Activated CD4-positive, alpha-beta memory T cell treated with anti-CD3 and anti-CD28 coated beads, Interleukin-2, amount 10 ng/mL, durations not matched to agents 7 days and 5 days (primary cell): Measurements from ENCODE around the gene FAM151A. TPM values are rescaled to one million over a fixed set of nuclear protein-coding genes. Genes with fewer than 3 reads are reported as not detected.

Source experiments
- CTCF ChIA-PET: fragments of 350-600 bp; sonication (Branson Sonifier 250); formaldehyde crosslinking; loops from one replicate; lab custom pipeline; 2021; ENCODE audit warnings: antibody characterized with exemption, inconsistent platforms; lab: Charles Lee
- POLR2A ChIA-PET: fragments of 350-600 bp; sonication (Branson Sonifier 250); formaldehyde crosslinking; loops from one replicate; lab custom pipeline; 2021; ENCODE audit warnings: antibody characterized with exemption; lab: Charles Lee
- DNase-seq: peaks from one replicate; pipeline ENCODE4 v3.0.0-alpha.2; 2020
- H3K27ac Mint-ChIP-seq: one replicate; pipeline ENCODE4 v1.8.0; 2021; ENCODE audit warnings: mild to moderate bottlenecking, mixed read lengths
- H3K27me3 Mint-ChIP-seq: one replicate; pipeline ENCODE4 v1.8.0; 2021; ENCODE audit warnings: mixed read lengths
- H3K36me3 Mint-ChIP-seq: one replicate; pipeline ENCODE4 v1.8.0; 2021; ENCODE audit warnings: low read depth, mixed read lengths
- H3K4me1 Mint-ChIP-seq: one replicate; pipeline ENCODE4 v1.8.0; 2021; ENCODE audit warnings: mixed read lengths
- H3K4me3 Mint-ChIP-seq: one replicate; pipeline ENCODE4 v1.8.0; 2021; ENCODE audit warnings: mild to moderate bottlenecking, mixed read lengths
- H3K9me3 Mint-ChIP-seq: one replicate; pipeline ENCODE4 v1.8.0; 2021; ENCODE audit warnings: mixed read lengths
- total RNA-seq, 2 experiments: library from RNA; stranded (reverse); gene quantifications; one replicate each; pipeline ENCODE4 v1.2.3, GENCODE V29; 2021

FAM151A gene
- total RNA-seq, 2 experiments from 2014 or later = not detected

DNA sequence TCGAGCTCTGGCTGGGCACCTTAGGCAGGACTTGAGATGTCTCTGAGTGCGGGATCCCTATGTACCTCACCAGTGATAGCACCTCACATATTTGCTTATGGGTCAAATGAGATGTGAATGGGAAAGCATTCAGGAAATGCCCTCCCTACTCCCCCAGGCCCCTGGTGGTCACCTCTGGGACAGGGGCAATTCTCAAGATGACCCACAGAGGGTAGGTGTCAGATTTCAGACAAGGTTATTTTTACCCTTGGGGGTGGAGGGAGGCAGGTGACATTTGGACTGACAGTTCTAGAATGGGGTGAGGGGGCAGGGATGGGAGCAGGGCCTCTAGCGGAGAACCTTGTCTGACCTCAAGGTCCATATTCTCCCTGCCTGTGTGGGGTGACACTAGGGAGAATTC is 48.2 kb downstream of the FAM151A start:
- Mint-ChIP-seq H3K36me3 (no peaks in the 10 kb centered on the region), H3K27me3 (no peaks in the 10 kb centered on the region), H3K27ac (no peak overlapping the region), H3K4me3 (no peak overlapping the region), H3K9me3 (no peaks in the 10 kb centered on the region), H3K4me1 (peaks cover 8% of the 10 kb centered on the region)
- ChIA-PET POLR2A (interaction anchor here (0.7 kb wide), 1 partner anchor 219 kb away, joined by 3 read pairs; no protein-coding TSS in a partner anchor), CTCF (no interaction called here)
- DNase-seq = no peak

DNA sequence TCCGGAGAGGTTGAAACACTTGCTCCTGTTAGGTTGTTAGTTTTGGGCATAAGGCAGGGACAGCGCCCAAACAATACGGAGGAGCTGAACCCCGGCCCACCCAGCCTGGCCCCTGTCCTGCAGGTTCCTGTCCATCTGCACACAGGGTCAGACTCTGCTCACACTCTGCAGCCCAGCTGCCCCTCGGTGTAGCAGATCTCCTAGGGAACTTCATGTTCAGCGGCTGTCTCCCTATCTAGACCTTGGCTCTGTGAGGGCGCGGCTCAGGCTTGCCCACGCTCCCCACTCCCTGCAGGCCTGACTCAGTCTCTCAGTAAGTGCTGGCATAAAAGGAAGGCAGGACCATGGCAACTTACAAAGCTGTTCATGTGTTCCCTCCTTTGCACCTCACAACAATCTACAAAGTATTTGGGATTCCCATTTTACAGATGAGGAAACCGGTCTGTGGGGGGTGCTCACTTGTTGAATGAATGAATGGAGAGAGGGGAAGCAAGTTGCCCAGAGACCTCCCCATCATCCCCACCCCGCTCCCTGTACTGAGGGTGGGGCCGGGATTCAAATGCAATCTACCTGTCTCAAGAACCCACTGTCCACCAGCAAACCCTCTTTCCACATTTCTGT is 49.1 kb downstream of the FAM151A start:
- Mint-ChIP-seq H3K36me3 (no peaks in the 10 kb centered on the region), H3K27ac (no peak overlapping the region), H3K9me3 (no peaks in the 10 kb centered on the region), H3K27me3 (no peaks in the 10 kb centered on the region), H3K4me3 (no peak overlapping the region), H3K4me1 (peaks cover 8% of the 10 kb centered on the region)
- ChIA-PET CTCF (interaction anchor here (0.7 kb wide), 1 partner anchor 542 kb away, joined by 4 read pairs; no protein-coding TSS in a partner anchor), POLR2A (no interaction called here)
- DNase-seq = no peak

DNA sequence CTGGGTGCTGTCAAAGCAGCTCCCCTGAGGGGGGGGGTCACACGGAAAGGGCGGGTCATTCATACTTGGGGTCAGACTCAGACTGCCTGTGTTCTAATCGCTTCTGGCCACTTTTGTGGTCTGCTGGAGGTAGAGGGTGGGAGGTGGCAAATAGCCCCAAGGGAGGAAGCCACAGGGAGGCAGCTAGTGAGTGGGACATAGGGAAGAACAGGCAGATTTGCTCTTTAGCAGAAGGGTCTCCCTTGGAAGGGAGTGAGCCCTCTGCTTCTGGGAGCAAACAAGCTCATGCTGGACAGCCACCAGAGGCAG is 50.8 kb downstream of the FAM151A start:
- no peak overlapping the region for H3K27ac Mint-ChIP-seq

DNA sequence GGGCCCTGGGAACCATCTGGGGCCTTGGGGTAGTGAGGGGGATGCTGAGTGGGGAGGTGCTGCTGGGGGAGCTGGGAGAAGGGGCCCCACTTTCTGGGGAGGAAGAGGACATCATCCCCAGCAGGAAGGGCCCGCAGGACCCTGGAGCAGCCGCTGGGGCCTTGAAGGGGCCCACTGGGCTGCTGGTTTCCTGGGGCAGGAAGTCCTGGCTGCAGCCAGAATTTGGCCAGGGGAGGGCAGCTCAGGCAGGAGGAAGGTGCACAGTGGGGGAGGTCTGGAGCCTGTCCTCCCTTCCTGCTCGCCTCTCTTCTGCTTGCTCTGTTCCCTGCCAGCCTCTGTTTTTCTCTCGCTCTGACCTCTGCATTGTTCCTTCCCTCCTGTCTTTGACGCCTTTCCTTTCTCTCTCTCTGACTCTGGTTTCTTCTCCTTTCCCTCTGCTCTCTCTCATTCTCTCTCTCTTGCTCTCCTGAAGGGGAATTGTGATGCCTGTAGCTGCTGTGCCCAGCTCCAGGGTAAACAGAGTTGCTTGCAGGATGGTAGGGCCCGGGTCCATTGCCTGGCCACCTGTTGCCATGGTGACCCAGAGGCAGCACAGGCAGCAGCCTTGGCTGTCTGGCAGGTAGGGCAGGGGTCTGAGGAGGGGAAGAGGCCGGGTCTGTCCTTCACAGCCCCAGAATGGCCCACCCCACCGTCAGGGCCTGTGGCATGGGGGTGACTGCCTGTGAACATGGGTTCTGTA is 51.4 kb downstream of the FAM151A start:
- Mint-ChIP-seq H3K4me1 (peaks cover 8% of the 10 kb centered on the region), H3K4me3 (no peak overlapping the region), H3K9me3 (no peaks in the 10 kb centered on the region), H3K27ac (no peak overlapping the region), H3K36me3 (no peaks in the 10 kb centered on the region), H3K27me3 (no peaks in the 10 kb centered on the region)
- DNase-seq = no peak
- POLR2A ChIA-PET = no interaction called here
- CTCF ChIA-PET = interaction anchor here (0.6 kb wide), 1 partner anchor 165 kb away, joined by 4 read pairs; no protein-coding TSS in a partner anchor

More for the DNA sequence above, 50.8 kb downstream of the FAM151A start:
- no peaks in the 10 kb centered on the region for H3K9me3 Mint-ChIP-seq
- DNase-seq = no peak
- CTCF ChIA-PET = interaction anchor here (0.6 kb wide), 1 partner anchor 165 kb away, joined by 4 read pairs; no protein-coding TSS in a partner anchor
- no peaks in the 10 kb centered on the region for H3K27me3 Mint-ChIP-seq
- POLR2A ChIA-PET = interaction anchor here (0.9 kb wide), 1 partner anchor 11 kb away, joined by 4 read pairs; no protein-coding TSS in a partner anchor
- no peaks in the 10 kb centered on the region for H3K36me3 Mint-ChIP-seq
- H3K4me1 Mint-ChIP-seq = peaks cover 8% of the 10 kb centered on the region
- no peak overlapping the region for H3K4me3 Mint-ChIP-seq

DNA sequence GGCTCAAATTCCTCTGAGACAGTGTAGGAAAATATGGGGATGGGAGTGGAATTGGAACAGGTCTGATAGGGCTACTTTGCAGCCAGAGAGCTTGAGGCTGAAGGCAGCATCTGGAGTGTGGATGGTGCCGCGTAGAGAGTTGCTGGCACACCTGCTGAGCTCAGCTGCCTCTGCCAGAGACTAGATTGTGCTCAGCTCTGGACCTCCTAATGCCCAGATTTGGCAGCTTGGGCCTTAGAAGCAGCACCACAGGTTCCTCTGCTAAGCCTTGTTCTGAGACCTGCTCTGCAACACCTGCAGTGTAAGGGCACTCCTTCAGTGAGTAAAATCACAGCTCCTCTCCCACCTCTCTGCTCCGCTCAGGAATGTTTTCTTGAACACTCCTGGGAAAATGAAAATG is 52.0 kb downstream of the FAM151A start:
- DNase-seq = no peak
- H3K4me3 Mint-ChIP-seq = no peak overlapping the region
- H3K4me1 Mint-ChIP-seq = peaks cover 8% of the 10 kb centered on the region
- H3K9me3 Mint-ChIP-seq = no peaks in the 10 kb centered on the region
- peaks cover 1% of the 10 kb centered on the region for H3K27me3 Mint-ChIP-seq
- no peaks in the 10 kb centered on the region for H3K36me3 Mint-ChIP-seq
- ChIA-PET CTCF (no interaction called here), POLR2A (no interaction called here)
- H3K27ac Mint-ChIP-seq = no peak overlapping the region

GRCh38 chr1:54570161-54570560 is 53.2 kb downstream of the FAM151A start:
- POLR2A ChIA-PET = no interaction called here
- DNase-seq = no peak
- Mint-ChIP-seq H3K27me3 (peaks cover 1% of the 10 kb centered on the region), H3K36me3 (no peaks in the 10 kb centered on the region), H3K4me1 (peaks cover 8% of the 10 kb centered on the region), H3K4me3 (no peak overlapping the region), H3K27ac (no peak overlapping the region), H3K9me3 (no peaks in the 10 kb centered on the region)
- CTCF ChIA-PET = no interaction called here

GRCh38 chr1:54569339-54569738 is 54.0 kb downstream of the FAM151A start:
- H3K27ac Mint-ChIP-seq = no peak overlapping the region
- ChIA-PET POLR2A (no interaction called here), CTCF (no interaction called here)
- no peak for DNase-seq
- peaks cover 9% of the 10 kb centered on the region for H3K4me1 Mint-ChIP-seq
- H3K4me3 Mint-ChIP-seq = no peak overlapping the region
- no peaks in the 10 kb centered on the region for H3K36me3 Mint-ChIP-seq
- peaks cover 1% of the 10 kb centered on the region for H3K27me3 Mint-ChIP-seq
- H3K9me3 Mint-ChIP-seq = no peaks in the 10 kb centered on the region

DNA sequence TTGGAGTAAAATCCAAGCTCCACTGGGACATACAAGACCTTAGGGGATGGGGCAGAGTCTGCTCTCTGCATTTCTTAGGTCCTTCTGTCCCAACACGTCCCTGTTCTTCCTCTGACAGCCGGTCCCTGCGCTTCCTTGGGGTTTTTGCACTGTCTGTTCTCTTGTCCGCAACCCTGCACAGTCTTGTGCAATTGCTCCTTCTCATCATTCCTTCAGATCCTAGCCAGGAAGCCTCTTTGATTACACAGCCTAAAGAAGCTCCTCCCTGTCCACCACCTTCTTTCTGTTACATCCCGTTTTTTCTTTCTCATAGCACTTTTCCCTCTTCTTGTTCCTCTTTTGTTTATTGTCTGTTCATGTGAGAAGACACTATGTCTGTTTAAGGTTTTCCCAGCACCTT is 55.4 kb downstream of the FAM151A start:
- no peak for DNase-seq
- ChIA-PET POLR2A (no interaction called here), CTCF (interaction anchor here (0.7 kb wide), 1 partner anchor 1123 kb away, joined by 6 read pairs; no protein-coding TSS in a partner anchor)
- Mint-ChIP-seq H3K9me3 (no peaks in the 10 kb centered on the region), H3K4me3 (no peak overlapping the region), H3K36me3 (no peaks in the 10 kb centered on the region), H3K27me3 (peaks cover 1% of the 10 kb centered on the region), H3K27ac (no peak overlapping the region), H3K4me1 (peaks cover 10% of the 10 kb centered on the region)

GRCh38 chr1:54566438-54567141 is 56.7 kb downstream of the FAM151A start:
- no peak for DNase-seq
- Mint-ChIP-seq H3K4me3 (no peak overlapping the region), H3K4me1 (peaks cover 6% of the 10 kb centered on the region), H3K27ac (no peak overlapping the region), H3K9me3 (no peaks in the 10 kb centered on the region), H3K27me3 (peaks cover 1% of the 10 kb centered on the region), H3K36me3 (no peaks in the 10 kb centered on the region)
- ChIA-PET CTCF (interaction anchor here (0.6 to 0.7 kb wide), 2 partner anchors 21 to 513 kb away, joined by 3 to 6 read pairs; no protein-coding TSS in a partner anchor), POLR2A (no interaction called here)

GRCh38 chr1:54565113-54565501 is 58.2 kb downstream of the FAM151A start:
- H3K4me3 Mint-ChIP-seq = no peak overlapping the region
- H3K4me1 Mint-ChIP-seq = peaks cover 2% of the 10 kb centered on the region
- H3K27me3 Mint-ChIP-seq = peaks cover 1% of the 10 kb centered on the region
- CTCF ChIA-PET = interaction anchor here (0.6 to 1.0 kb wide), 2 partner anchors 66 to 646 kb away, joined by 3 read pairs; no protein-coding TSS in a partner anchor
- no peak overlapping the region for H3K27ac Mint-ChIP-seq
- DNase-seq = no peak
- POLR2A ChIA-PET = no interaction called here
- no peaks in the 10 kb centered on the region for H3K9me3 Mint-ChIP-seq
- H3K36me3 Mint-ChIP-seq = no peaks in the 10 kb centered on the region

GRCh38 chr1:54564312-54565112 is 58.8 kb downstream of the FAM151A start:
- H3K27me3 Mint-ChIP-seq = peaks cover 1% of the 10 kb centered on the region

GRCh38 chr1:54559771-54560231 is 63.5 kb downstream of the FAM151A start:
- POLR2A ChIA-PET = no interaction called here
- H3K36me3 Mint-ChIP-seq = no peaks in the 10 kb centered on the region
- CTCF ChIA-PET = no interaction called here

More at GRCh38 chr1:54564312-54565112, 58.8 kb downstream of the FAM151A start:
- POLR2A ChIA-PET = no interaction called here
- H3K9me3 Mint-ChIP-seq = no peaks in the 10 kb centered on the region
- no peaks in the 10 kb centered on the region for H3K36me3 Mint-ChIP-seq
- CTCF ChIA-PET = no interaction called here
- peaks cover 2% of the 10 kb centered on the region for H3K4me1 Mint-ChIP-seq
- no peak for DNase-seq
- H3K4me3 Mint-ChIP-seq = no peak overlapping the region
- H3K27ac Mint-ChIP-seq = no peak overlapping the region

More at GRCh38 chr1:54559771-54560231, 63.5 kb downstream of the FAM151A start:
- Mint-ChIP-seq H3K4me3 (no peak overlapping the region), H3K9me3 (no peaks in the 10 kb centered on the region), H3K27ac (no peak overlapping the region), H3K27me3 (peaks cover 2% of the 10 kb centered on the region), H3K4me1 (peaks cover 2% of the 10 kb centered on the region)
- no peak for DNase-seq
